Measurements from ENCODE around the gene CA10. TPM values are rescaled to one million over a fixed set of nuclear protein-coding genes. Genes with fewer than 3 reads are reported as not detected.

CA10 gene
- total RNA-seq, 1 donor from 2014 or later = not detected

GRCh38 chr17:51890710-51891109 lies 267.8 kb downstream of the CA10 start:
- no peaks in the 10 kb centered on the region for H3K36me3 Mint-ChIP-seq (ENCODE audit: low read depth)

DNA sequence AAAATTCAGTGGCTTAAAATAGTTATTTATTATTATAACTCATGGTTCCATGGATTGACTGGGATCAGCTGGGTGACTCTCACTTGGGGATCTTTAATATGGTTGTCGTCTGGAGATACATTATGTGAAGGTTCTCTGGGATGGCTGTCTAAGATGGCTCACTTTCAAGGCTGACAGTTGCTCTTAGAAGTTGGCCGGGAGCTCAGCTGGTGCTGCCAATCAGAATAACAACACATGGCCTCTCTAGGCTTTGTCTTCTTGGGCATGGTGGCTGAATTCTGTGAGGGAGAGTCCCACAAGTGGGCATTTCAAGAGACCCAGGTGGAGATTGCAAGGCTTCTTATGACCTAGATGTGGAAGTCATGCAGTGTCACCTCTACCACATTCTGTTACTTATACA lies 269.7 kb downstream of the CA10 start:
- H3K27me3 Mint-ChIP-seq (ENCODE audit: low read depth) = peaks cover 6% of the 10 kb centered on the region
- TF ChIP-seq, protein P1, sequence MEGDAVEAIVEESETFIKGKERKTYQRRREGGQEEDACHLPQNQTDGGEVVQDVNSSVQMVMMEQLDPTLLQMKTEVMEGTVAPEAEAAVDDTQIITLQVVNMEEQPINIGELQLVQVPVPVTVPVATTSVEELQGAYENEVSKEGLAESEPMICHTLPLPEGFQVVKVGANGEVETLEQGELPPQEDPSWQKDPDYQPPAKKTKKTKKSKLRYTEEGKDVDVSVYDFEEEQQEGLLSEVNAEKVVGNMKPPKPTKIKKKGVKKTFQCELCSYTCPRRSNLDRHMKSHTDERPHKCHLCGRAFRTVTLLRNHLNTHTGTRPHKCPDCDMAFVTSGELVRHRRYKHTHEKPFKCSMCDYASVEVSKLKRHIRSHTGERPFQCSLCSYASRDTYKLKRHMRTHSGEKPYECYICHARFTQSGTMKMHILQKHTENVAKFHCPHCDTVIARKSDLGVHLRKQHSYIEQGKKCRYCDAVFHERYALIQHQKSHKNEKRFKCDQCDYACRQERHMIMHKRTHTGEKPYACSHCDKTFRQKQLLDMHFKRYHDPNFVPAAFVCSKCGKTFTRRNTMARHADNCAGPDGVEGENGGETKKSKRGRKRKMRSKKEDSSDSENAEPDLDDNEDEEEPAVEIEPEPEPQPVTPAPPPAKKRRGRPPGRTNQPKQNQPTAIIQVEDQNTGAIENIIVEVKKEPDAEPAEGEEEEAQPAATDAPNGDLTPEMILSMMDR (IDR thresholded peaks at IDR 0.05) = no peak
- H3K36me3 Mint-ChIP-seq (ENCODE audit: low read depth) = no peaks in the 10 kb centered on the region
- no peak for DNase-seq (ENCODE audit: low spot score)
- no peaks in the 10 kb centered on the region for H3K4me1 Mint-ChIP-seq (ENCODE audit: low read depth)
- no peak overlapping the region for H3K27ac Mint-ChIP-seq (ENCODE audit: unreplicated experiment)
- H3K9me3 Mint-ChIP-seq (ENCODE audit: low read depth) = no peaks in the 10 kb centered on the region
- H3K4me3 Mint-ChIP-seq (ENCODE audit: unreplicated experiment) = no peak overlapping the region

More at GRCh38 chr17:51890710-51891109, 267.8 kb downstream of the CA10 start:
- TF ChIP-seq, protein P1 (IDR thresholded peaks at IDR 0.05) = no peak
- no peak for DNase-seq (ENCODE audit: low spot score)
- Mint-ChIP-seq H3K4me3 (ENCODE audit: unreplicated experiment) (no peak overlapping the region), H3K9me3 (ENCODE audit: low read depth) (no peaks in the 10 kb centered on the region), H3K27ac (ENCODE audit: unreplicated experiment) (no peak overlapping the region), H3K4me1 (ENCODE audit: low read depth) (no peaks in the 10 kb centered on the region), H3K27me3 (ENCODE audit: low read depth) (peaks cover 3% of the 10 kb centered on the region)

GRCh38 chr17:51876986-51877385 lies 281.5 kb downstream of the CA10 start:
- Mint-ChIP-seq H3K4me3 (ENCODE audit: unreplicated experiment) (no peak overlapping the region), H3K27ac (ENCODE audit: unreplicated experiment) (no peak overlapping the region), H3K9me3 (ENCODE audit: low read depth) (no peaks in the 10 kb centered on the region), H3K36me3 (ENCODE audit: low read depth) (no peaks in the 10 kb centered on the region), H3K27me3 (ENCODE audit: low read depth) (peaks cover 7% of the 10 kb centered on the region), H3K4me1 (ENCODE audit: low read depth) (no peaks in the 10 kb centered on the region)
- no peak for DNase-seq (ENCODE audit: low spot score)
- TF ChIP-seq, protein P1 (IDR thresholded peaks at IDR 0.05) = no peak

DNA sequence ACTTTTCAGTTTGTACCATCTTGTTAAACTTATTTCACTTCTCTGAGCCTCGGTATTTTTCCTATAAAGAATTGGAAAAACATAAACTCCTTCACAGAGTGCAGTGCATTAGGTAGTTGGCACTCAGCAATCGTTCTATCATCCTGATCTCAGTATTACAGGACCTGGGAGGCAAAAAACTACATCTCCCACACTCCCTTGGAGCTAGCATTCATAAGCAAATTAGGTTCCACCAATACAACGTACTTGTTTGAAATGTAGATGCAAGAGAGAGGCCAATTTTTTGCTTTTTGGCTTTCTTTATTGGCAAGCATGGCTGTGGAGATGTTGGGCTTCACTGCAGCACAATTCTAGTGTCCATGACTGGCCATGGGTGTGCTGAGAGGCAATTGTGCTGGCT lies 285.2 kb downstream of the CA10 start:
- Mint-ChIP-seq H3K9me3 (ENCODE audit: low read depth) (no peaks in the 10 kb centered on the region), H3K4me3 (ENCODE audit: unreplicated experiment) (no peak overlapping the region), H3K36me3 (ENCODE audit: low read depth) (no peaks in the 10 kb centered on the region), H3K27me3 (ENCODE audit: low read depth) (peaks cover 6% of the 10 kb centered on the region), H3K4me1 (ENCODE audit: low read depth) (no peaks in the 10 kb centered on the region), H3K27ac (ENCODE audit: unreplicated experiment) (no peak overlapping the region)
- no peak for DNase-seq (ENCODE audit: low spot score)
- TF ChIP-seq, protein P1 (IDR thresholded peaks at IDR 0.05) = no peak

DNA sequence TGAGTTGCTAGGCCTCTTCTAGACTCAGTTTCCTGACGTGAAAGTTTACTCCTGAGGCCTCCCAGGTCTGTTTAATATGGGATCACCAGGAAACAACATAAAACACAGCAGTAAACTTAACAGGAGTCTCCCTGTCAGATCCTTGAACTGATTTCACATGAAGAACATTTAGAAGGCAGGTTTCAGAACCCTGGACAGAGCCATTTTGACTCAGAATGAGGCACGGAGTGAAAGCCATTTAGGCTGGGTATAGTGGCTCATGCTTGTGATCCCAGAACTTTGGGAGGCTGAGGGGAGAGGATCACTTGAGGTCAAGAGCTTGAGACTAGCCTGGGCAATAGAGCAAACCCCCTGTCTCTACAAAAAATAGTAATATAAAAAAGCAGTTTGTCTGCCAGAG lies 289.1 kb downstream of the CA10 start:
- H3K9me3 Mint-ChIP-seq (ENCODE audit: low read depth) = no peaks in the 10 kb centered on the region
- peaks cover 5% of the 10 kb centered on the region for H3K27me3 Mint-ChIP-seq (ENCODE audit: low read depth)
- H3K27ac Mint-ChIP-seq (ENCODE audit: unreplicated experiment) = no peak overlapping the region
- no peaks in the 10 kb centered on the region for H3K36me3 Mint-ChIP-seq (ENCODE audit: low read depth)
- H3K4me1 Mint-ChIP-seq (ENCODE audit: low read depth) = no peaks in the 10 kb centered on the region
- DNase-seq (ENCODE audit: low spot score) = no peak
- no peak overlapping the region for H3K4me3 Mint-ChIP-seq (ENCODE audit: unreplicated experiment)
- TF ChIP-seq, protein P1 (IDR thresholded peaks at IDR 0.05) = no peak

Data from chondrocyte (in vitro differentiated cells).